GM12891 (cell line): ENCODE measurements around the gene PIK3CD.
"Not testable (repeated sequence)": the region's sequence is repeated elsewhere in the genome, so short reads cannot be mapped to it uniquely, and the experiment has no call there.

ENCODE experiments used
- DNase-seq: peaks from one replicate; pipeline ENCODE4 v3.0.0; 2011; ENCODE audit warnings: low spot score; ENCODE audit not compliant: insufficient read length
- FAIRE-seq: peaks from 2 replicates; lab custom pipeline; 2011; peaks lifted over from hg19 to GRCh38; lab: Jason Lieb, UNC
- PAX5 ChIP-seq: IDR thresholded peaks from 2 replicates; pipeline ENCODE4 v1.6.1; 2011; ENCODE audit warnings: low read length, moderate library complexity, mild to moderate bottlenecking; ENCODE audit not compliant: insufficient read depth, severe bottlenecking
- POLR2A ChIP-seq: IDR thresholded peaks from 2 replicates; pipeline ENCODE4 v1.6.1; 2011; ENCODE audit warnings: low read depth, low read length, control low read depth
- POLR2AphosphoS5 ChIP-seq: IDR thresholded peaks from 2 replicates; pipeline ENCODE4 v1.6.1; 2011; ENCODE audit warnings: low read depth, low read length, control low read depth
- POU2F2 ChIP-seq: IDR thresholded peaks from 2 replicates; pipeline ENCODE4 v1.6.1; 2011; ENCODE audit warnings: low read depth, mild to moderate bottlenecking, control low read depth, low read length, moderate library complexity
- SPI1 ChIP-seq: IDR thresholded peaks from 2 replicates; pipeline ENCODE4 v1.6.1; 2011; ENCODE audit warnings: low read depth, low read length, control low read depth
- TAF1 ChIP-seq: IDR thresholded peaks from 2 replicates; pipeline ENCODE4 v1.6.1; 2011; ENCODE audit warnings: low read depth, low read length, control low read depth

The PIK3CD gene

DNA sequence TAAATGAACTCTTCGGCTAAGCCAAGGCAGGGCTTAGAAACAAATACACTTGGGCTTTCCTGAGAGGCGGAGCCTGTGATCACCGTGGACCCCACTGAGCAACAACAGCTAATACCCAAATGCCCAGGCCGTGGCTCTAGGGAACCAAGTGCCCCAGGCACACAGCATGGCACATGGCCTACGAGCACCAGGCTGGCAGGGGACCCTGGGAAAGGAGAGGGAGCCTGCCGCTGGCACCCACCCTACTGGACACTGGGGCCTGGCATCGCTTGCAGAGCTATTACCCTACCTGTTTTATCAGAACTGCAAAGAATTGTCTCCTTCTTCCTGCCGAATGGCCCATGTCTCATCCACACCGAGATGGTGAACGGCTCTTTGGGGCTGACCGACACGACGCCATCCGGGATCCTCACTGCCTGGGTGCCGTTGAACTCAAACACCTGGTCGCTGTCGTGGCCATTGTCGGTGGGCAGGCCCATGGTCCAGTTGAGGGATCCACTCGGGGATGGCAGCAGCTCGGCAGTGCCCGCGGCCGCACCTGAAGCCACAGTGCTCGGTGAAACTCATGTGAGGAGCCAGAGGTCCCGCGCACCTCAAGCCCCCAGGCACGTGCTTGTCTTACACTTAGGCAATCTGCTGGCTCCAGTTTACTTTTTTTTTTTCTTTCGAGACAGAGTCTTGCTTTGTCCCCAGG lies 92.7 kb downstream of the PIK3CD start:
- no peak for DNase-seq
- no peak for TF ChIP-seq SPI1
- no peak for TF ChIP-seq PAX5
- no peak for TF ChIP-seq POLR2A
- no peak for TF ChIP-seq POLR2AphosphoS5
- no peak for TF ChIP-seq POU2F2
- TF ChIP-seq TAF1 = no peak
- FAIRE-seq = no peak

DNA sequence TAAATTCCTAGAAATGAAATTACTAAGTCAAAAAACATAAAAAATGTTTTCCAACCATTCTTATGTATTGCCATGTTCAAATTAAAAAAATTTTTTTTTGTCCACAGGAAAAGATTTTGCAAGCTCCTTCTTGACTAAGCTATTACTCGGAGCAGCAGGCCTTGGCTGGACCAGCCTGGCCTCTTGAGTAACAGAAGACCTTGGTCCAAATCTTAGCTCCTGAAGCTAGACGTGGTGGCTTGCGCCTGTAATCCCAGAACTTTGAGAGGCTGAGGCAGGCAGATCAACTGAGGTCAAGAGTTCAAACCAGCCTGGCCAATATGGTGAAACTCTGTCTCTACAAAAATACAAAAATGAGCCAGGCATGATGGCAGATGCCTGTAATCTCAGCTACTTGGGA lies 94.7 kb downstream of the PIK3CD start:
- DNase-seq = no peak
- TF ChIP-seq POLR2A = no peak
- no peak for TF ChIP-seq SPI1
- no peak for TF ChIP-seq PAX5
- no peak for TF ChIP-seq POLR2AphosphoS5
- no peak for FAIRE-seq

DNA sequence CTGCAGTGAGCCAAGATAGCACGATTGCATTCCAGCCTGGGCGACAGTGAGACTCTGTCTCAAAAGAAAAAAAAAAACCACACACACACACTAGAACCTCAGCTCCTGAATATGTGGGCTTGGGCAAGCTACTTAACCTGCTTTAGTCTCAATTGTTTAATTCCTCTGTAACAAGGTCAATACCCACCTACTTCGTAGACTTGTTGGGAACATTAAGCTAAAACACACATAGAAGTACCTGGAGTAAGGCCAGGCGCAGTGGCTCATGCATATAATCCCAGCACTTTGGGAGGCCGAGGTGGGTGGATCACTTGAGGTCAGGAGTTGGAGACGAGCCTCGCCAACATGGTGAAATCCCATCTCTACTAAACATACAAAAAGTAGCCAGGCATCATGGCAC lies 95.1 kb downstream of the PIK3CD start:
- DNase-seq (no peak), FAIRE-seq (no peak)

DNA sequence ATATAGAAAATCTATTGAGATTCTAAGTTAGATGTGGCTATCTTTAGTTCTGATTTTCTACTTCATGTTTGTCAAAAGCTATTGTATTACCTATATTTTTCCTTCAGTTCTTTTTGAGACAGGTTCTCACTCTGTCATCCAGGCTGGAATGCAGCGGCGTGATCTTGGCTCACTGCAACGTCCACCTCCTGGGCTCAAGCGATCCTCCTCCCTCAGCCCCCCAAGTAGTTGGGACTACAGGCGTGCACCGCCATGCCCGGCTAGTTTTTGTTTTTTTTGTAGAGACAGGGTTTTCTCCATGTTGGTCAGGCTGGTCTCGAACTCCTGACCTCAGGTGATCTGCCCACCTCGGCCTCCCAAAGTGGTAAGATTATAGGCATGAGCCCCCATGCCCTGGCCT lies 96.9 kb downstream of the PIK3CD start:
- DNase-seq, FAIRE-seq: not testable (repeated sequence)

More for the DNA sequence above, 95.1 kb downstream of the PIK3CD start:
- TF ChIP-seq POU2F2 (no peak), PAX5 (no peak), TAF1 (no peak), POLR2A (no peak), SPI1 (no peak), POLR2AphosphoS5 (no peak)

DNA sequence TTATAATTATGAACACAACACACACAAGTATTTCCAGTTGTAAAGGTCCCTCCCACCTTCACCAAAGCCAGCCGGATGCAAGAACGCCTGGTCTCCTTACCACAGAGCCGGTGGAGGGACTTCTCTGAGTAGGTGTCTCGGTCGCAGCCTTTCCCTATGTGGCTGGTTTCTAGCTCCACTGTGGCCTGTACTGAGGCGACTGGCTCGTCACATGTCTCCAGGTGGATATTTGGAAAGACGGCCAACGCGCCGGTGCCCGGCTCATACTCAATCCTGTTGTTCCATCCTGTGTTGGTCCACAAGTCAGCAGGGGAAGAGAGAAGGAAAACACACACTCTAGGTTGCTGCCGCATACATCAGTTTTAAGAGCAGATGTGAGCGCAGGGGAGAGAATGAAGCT lies 97.8 kb downstream of the PIK3CD start:
- FAIRE-seq = no peak
- TF ChIP-seq TAF1 = no peak
- TF ChIP-seq SPI1 = no peak
- TF ChIP-seq POLR2AphosphoS5 = no peak
- TF ChIP-seq POLR2A = no peak
- TF ChIP-seq PAX5 = no peak
- no peak for TF ChIP-seq POU2F2
- no peak for DNase-seq

DNA sequence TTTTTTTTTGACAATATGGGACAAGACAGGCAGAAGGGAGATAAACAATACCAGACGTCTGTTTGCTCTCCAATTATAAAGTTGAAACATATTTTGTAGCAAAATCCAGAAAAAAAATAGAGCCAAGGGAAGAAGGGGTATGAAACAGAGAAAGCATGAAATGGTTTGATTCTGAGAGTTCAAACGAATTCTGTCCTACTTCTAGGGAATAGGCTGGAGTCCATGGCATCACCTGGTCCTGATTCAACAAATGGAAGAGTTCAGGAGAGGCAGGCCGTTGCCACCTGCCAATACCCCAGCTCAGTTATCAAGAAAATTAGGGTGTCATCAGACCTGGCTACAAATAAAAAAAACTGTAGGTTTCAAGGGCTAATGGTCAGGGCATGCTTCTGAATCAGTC lies 100.4 kb downstream of the PIK3CD start:
- no peak for DNase-seq
- TF ChIP-seq POU2F2 (no peak), SPI1 (no peak), POLR2A (no peak), PAX5 (no peak), TAF1 (no peak), POLR2AphosphoS5 (no peak)
- no peak for FAIRE-seq

DNA sequence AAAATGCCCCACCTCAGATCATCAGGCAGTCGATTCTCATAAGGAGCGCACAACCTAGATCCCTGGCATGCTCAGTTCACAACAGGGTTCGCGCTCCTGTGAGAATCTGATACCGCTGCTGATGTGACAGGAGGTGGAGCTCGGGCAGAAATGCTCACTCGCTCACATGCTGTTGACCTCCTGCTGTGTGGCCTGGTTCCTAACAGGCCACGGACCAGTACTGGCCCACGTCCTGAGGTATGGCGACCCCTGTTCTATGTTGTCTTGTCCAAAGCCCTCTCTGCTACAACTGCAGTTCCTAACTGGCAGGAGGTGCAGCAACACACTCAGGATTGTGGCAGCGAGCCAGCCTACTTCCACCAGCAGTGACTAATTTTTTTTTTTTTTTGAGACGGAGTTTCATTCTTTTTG lies 101.6 kb downstream of the PIK3CD start:
- no peak for TF ChIP-seq POU2F2
- TF ChIP-seq SPI1 = no peak
- TF ChIP-seq TAF1 = no peak
- TF ChIP-seq POLR2A = no peak
- no peak for TF ChIP-seq POLR2AphosphoS5
- no peak for TF ChIP-seq PAX5

DNA sequence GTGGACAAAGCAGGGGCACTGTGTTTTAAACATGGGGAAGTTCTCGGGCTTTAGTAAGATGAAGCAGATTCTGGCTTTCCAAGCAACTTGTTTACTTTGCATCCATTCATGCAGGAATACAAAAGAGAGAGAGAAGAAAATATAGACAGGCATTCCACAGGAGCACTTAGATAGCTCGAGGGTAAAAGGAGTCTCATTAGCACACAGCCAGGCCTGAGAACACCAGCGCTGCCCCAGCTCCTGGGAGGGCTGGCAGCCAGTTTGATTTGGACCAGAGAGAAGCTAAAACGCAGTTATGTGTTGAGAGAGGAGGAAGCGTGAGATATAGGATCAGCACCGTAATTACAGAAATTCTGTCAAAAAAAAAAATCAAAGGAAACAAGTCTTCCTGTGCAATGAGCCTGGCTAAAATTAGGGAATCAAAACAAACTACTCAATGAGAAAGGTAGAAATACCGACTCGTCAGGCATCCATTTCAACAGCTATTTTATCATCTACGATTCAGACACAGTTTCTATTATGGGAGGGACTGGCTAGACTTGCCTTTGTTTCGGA lies 104.0 kb downstream of the PIK3CD start:
- FAIRE-seq (no peak), DNase-seq (no peak)
- TF ChIP-seq POU2F2 = no peak
- TF ChIP-seq POLR2A = no peak
- no peak for TF ChIP-seq SPI1
- no peak for TF ChIP-seq PAX5
- no peak for TF ChIP-seq TAF1
- TF ChIP-seq POLR2AphosphoS5 = no peak

More for the DNA sequence above, 101.6 kb downstream of the PIK3CD start:
- FAIRE-seq (no peak), DNase-seq (no peak)

DNA sequence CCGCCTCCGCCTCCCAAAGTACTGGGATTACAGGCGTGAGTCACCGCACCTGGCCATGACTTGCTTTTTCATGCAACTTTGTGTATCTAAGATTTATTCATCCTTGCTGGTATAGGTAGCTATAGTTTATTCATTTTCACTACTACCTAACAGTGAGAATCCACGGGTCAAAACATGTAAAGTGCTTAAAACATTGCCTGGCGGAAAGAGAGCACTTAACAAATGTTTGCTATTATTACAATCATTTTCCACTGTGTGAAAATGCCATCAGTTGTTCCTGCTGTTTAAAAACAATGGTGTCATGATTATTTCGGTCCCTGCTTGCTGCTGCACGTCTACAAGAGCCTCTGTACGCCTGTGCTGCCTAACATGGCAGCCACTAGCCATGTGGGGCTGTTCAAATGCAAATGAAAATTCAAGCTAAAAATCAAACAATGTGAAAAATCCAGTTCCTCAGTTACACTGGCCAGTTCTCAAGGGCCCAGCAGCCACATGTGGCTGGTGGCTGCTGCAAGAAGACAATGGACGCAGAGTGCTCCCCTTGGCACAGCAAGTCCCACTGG lies 107.1 kb downstream of the PIK3CD start:
- TF ChIP-seq SPI1 (no peak), PAX5 (no peak), POLR2AphosphoS5 (no peak), TAF1 (no peak), POLR2A (no peak), POU2F2 (no peak)
- DNase-seq (no peak), FAIRE-seq (no peak)

DNA sequence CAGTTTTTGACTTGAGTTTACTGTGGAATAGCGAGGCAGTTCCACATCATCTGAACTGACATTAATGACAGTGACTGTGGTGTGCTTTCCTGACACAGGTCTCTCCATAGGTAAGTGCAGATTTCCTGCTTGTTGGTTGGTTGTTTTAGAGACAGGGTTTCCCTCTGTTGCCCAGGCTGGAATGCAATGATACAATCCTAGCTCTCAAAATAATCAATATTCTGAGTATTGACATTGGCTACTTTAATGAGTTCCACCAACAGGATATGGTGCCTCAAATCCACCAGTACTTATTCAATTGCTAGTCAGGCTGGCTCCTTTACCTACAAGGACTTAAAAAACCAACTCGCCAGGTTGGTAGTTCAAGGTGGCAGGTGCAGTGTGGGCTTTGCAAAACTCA lies 108.4 kb downstream of the PIK3CD start:
- FAIRE-seq = no peak
- no peak for DNase-seq
- TF ChIP-seq SPI1 (no peak), POLR2AphosphoS5 (no peak), POLR2A (no peak), PAX5 (no peak), POU2F2 (no peak), TAF1 (no peak)
